Measurements from ENCODE around the gene ZNF319.

DNA sequence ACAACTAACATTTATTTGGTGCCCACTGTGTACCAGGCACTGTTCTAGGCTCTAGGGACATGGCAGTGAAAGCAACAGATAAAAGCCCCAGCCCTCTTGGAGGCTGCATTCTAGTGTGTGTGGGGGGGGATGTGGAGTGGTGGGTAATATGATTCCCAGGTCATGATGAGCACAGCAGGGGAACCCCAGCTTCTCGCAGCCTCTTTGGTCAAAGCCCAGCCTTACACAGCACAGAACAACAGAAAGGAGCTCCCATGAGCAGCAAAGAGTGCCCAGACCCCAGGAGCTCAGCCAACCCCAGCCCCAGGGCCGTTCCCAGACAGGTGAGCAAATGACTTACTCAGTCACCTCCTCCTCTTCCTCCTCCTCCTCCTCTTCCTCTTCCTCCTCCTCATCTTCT, 51.5 kb downstream of the ZNF319 start:
- no peak for TF ChIP-seq GABPA (IDR thresholded peaks at IDR 0.05; ENCODE audit: low read depth)
- no peak for TF ChIP-seq POLR2AphosphoS5 (IDR thresholded peaks at IDR 0.05; ENCODE audit: low read length)
- no peak for TF ChIP-seq SPI1 (IDR thresholded peaks at IDR 0.05; ENCODE audit: borderline replicate concordance, insufficient read depth, low read depth, low read length)
- TF ChIP-seq BRCA1 (IDR thresholded peaks at IDR 0.05; ENCODE audit: low read depth, low read length): no peak
- no peak for TF ChIP-seq JUNB (IDR thresholded peaks at IDR 0.05)
- TF ChIP-seq ETV6 (conservative IDR thresholded peaks at IDR 0.05 in 1 of 2, IDR thresholded peaks at IDR 0.05 in 1 of 2; ENCODE audit: borderline replicate concordance in 1 of 2, low read depth in 1 of 2): no peak
- TF ChIP-seq POLR2A (IDR thresholded peaks at IDR 0.05; ENCODE audit: low read depth, low read length): no peak
- TF ChIP-seq, protein P1, sequence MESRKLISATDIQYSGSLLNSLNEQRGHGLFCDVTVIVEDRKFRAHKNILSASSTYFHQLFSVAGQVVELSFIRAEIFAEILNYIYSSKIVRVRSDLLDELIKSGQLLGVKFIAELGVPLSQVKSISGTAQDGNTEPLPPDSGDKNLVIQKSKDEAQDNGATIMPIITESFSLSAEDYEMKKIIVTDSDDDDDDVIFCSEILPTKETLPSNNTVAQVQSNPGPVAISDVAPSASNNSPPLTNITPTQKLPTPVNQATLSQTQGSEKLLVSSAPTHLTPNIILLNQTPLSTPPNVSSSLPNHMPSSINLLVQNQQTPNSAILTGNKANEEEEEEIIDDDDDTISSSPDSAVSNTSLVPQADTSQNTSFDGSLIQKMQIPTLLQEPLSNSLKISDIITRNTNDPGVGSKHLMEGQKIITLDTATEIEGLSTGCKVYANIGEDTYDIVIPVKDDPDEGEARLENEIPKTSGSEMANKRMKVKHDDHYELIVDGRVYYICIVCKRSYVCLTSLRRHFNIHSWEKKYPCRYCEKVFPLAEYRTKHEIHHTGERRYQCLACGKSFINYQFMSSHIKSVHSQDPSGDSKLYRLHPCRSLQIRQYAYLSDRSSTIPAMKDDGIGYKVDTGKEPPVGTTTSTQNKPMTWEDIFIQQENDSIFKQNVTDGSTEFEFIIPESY (IDR thresholded peaks at IDR 0.05): no peak
- no peak for TF ChIP-seq SP1 (IDR thresholded peaks at IDR 0.05; ENCODE audit: low read depth, low read length)
- TF ChIP-seq EP300 (IDR thresholded peaks at IDR 0.05; ENCODE audit: borderline replicate concordance in 1 of 2, control insufficient read depth in 1 of 2, low read depth in 2 of 2, low read length in 2 of 2): no peak
- TF ChIP-seq, protein P2, sequence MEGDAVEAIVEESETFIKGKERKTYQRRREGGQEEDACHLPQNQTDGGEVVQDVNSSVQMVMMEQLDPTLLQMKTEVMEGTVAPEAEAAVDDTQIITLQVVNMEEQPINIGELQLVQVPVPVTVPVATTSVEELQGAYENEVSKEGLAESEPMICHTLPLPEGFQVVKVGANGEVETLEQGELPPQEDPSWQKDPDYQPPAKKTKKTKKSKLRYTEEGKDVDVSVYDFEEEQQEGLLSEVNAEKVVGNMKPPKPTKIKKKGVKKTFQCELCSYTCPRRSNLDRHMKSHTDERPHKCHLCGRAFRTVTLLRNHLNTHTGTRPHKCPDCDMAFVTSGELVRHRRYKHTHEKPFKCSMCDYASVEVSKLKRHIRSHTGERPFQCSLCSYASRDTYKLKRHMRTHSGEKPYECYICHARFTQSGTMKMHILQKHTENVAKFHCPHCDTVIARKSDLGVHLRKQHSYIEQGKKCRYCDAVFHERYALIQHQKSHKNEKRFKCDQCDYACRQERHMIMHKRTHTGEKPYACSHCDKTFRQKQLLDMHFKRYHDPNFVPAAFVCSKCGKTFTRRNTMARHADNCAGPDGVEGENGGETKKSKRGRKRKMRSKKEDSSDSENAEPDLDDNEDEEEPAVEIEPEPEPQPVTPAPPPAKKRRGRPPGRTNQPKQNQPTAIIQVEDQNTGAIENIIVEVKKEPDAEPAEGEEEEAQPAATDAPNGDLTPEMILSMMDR (IDR thresholded peaks at IDR 0.05 in 2 of 3, conservative IDR thresholded peaks at IDR 0.05 in 1 of 3; ENCODE audit: control insufficient read depth in 2 of 3, extremely low read depth in 1 of 3, insufficient read depth in 1 of 3, low read depth in 3 of 3, low read length in 3 of 3): no peak
- no peak for TF ChIP-seq EZH2 (IDR thresholded peaks at IDR 0.05; ENCODE audit: borderline replicate concordance, control insufficient read depth, low read depth, low read length)

Data from GM12878 (cell line).